Measurements from ENCODE around the gene ZNF689.
A peak's percentile ranks its signal among the peaks of the same experiment; 100 is the strongest.
"Not testable (repeated sequence)": the region's sequence is repeated elsewhere in the genome, so short reads cannot be mapped to it uniquely, and the experiment has no call there.

The ZNF689 gene

DNA sequence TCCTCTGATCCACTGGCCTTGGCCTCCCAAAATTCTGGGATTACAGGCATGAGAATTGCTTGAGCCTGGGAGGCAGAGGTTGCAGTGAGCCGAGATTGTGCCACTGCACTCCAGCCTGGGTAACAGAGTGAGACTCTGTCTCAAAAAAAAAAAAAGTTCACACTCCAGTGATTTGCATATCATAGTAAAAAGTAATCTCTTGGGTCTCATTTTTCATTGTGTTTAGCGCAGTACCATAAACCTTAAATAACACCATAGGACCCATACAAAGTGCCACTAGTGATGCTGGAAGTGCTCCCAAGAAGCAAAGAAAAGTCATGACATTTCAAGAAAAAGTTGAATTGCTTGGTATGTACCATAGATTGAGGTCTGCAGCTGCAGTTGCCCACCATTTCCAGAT lies 20.6 kb downstream of the ZNF689 start:
- not testable (repeated sequence) for H3K4me1 ChIP-seq (ENCODE audit: insufficient read depth, low read length); H3K9ac ChIP-seq (ENCODE audit: low read depth, low read length); H3K27me3 ChIP-seq (ENCODE audit: insufficient read depth, low read length); H3K9me3 ChIP-seq (ENCODE audit: insufficient read depth, low read depth, low read length); H3K4me3 ChIP-seq (ENCODE audit: low read length); H3K27ac ChIP-seq (ENCODE audit: low read length)
- H3K36me3 ChIP-seq (ENCODE audit: insufficient read depth, low read depth, low read length) = peaks cover 12% of the 10 kb centered on the region; the same call in 1 of the 2 replicates

DNA sequence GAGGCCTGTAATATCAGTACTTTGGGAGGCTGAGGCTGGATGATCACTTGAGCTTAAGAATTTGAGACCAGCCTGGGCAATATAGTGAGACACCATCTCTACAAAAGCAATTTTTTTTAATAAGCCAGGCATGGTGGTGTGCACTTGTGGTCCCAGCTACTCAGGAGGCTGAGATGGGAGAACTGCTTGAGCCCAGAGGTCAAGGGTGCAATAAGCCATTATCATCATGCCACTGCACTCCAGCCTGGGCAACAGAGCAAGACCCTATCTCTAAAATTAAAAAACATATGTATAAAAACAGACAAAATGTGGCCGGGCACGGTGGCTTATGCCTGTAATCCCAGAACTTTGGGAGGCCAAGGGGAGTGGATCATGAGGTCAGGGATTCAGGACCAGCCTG lies 21.5 kb downstream of the ZNF689 start:
- no peak overlapping the region for H3K27ac ChIP-seq (ENCODE audit: low read length)

DNA sequence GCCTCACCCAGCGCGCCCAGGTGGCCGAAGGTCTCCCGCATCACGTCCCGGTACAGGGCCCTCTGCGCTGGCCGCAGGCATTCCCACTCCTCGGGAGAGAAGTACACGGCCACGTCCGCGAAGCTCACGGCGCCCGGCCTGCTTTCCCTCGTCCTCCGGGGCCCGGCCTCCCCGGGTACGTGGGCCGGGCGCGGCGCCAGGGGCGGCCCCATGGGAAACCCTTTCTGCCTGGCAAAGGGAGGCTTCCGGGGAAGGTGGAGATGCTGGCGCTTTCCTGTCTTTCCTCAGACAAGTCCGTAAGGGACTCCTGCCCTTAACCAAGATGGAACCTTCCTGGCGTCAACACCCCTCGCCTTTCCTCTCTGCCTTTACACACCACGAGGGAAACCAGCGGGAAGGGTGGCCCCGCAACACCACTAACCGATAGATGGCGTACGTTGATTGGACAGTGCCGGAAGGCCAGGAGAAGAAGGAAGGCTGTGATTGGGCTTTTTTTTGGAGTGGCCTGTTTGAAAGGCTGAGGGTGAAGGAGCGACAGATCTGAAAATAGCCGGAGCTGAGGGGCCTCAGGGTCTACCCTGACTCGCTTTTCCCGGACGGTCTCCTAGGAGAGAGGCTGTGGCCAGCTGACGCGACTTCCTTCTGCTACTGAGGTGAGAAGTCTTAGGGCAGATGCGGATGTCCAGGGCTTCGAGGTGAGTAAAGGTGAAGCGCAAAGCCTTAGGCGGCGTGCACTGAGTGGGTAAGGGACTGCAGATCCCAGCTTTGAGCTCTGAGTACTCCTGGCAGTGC lies 24.6 kb downstream of the ZNF689 start, which contains the start of gene ZNF785:
Gene ZNF785 (minus strand): TSS at position 298 of the 792 bp plus-strand sequence. CDS start 86 bp downstream, at position 212.
- no peaks in the 10 kb centered on the region for H3K27me3 ChIP-seq (ENCODE audit: insufficient read depth, low read length)
- H3K4me1 ChIP-seq (ENCODE audit: insufficient read depth, low read length) = peaks cover 3% of the 10 kb centered on the region; the same call in 1 of the 2 replicates
- peak within 1 kb of the TSS; percentile 89 for H3K27ac ChIP-seq (ENCODE audit: low read length)
- H3K9me3 ChIP-seq (ENCODE audit: insufficient read depth, low read depth, low read length) = no peaks in the 10 kb centered on the region
- H3K4me3 ChIP-seq (ENCODE audit: low read length) = peak within 1 kb of the TSS; percentile 93
- H3K36me3 ChIP-seq (ENCODE audit: insufficient read depth, low read depth, low read length) = peaks cover 41% of the 10 kb centered on the region
- peak within 1 kb of the TSS; percentile 95 for H3K9ac ChIP-seq (ENCODE audit: low read depth, low read length)

More for the DNA sequence above, 21.5 kb downstream of the ZNF689 start:
- H3K36me3 ChIP-seq (ENCODE audit: insufficient read depth, low read depth, low read length) = peaks cover 17% of the 10 kb centered on the region; the same call in 1 of the 2 replicates
- no peaks in the 10 kb centered on the region for H3K27me3 ChIP-seq (ENCODE audit: insufficient read depth, low read length)
- no peak overlapping the region for H3K9ac ChIP-seq (ENCODE audit: low read depth, low read length)
- H3K9me3 ChIP-seq (ENCODE audit: insufficient read depth, low read depth, low read length) = no peaks in the 10 kb centered on the region
- H3K4me3 ChIP-seq (ENCODE audit: low read length) = no peak overlapping the region
- H3K4me1 ChIP-seq (ENCODE audit: insufficient read depth, low read length) = peaks cover 3% of the 10 kb centered on the region; the same call in 1 of the 2 replicates

DNA sequence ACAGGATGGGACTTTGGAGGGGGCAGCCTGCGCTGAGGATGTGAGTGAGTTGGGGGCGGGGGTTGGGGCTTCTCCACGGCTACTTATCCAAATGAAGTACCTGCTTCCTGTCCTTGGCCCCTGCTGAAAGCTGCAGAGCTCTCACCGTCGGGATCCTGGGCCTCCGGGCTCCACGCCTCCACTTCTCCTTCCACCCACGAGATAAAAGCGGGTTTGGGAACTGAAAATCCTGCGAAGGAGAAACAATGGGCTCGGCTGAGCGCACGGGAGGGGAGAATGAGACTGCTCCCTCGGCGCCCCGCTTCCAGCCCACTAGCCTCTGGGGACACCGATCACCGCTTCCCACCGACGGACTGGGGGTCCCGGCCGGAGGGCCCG lies 25.2 kb downstream of the ZNF689 start:
- H3K4me3 ChIP-seq (ENCODE audit: low read length) = peak overlapping the region; percentile 93
- H3K36me3 ChIP-seq (ENCODE audit: insufficient read depth, low read depth, low read length) = peaks cover 41% of the 10 kb centered on the region
- H3K9ac ChIP-seq (ENCODE audit: low read depth, low read length) = peak overlapping the region; percentile 95
- H3K27ac ChIP-seq (ENCODE audit: low read length) = peak overlapping the region; percentile 89
- no peaks in the 10 kb centered on the region for H3K9me3 ChIP-seq (ENCODE audit: insufficient read depth, low read depth, low read length)
- H3K27me3 ChIP-seq (ENCODE audit: insufficient read depth, low read length) = no peaks in the 10 kb centered on the region
- peaks cover 3% of the 10 kb centered on the region; the same call in 1 of the 2 replicates for H3K4me1 ChIP-seq (ENCODE audit: insufficient read depth, low read length)

DNA sequence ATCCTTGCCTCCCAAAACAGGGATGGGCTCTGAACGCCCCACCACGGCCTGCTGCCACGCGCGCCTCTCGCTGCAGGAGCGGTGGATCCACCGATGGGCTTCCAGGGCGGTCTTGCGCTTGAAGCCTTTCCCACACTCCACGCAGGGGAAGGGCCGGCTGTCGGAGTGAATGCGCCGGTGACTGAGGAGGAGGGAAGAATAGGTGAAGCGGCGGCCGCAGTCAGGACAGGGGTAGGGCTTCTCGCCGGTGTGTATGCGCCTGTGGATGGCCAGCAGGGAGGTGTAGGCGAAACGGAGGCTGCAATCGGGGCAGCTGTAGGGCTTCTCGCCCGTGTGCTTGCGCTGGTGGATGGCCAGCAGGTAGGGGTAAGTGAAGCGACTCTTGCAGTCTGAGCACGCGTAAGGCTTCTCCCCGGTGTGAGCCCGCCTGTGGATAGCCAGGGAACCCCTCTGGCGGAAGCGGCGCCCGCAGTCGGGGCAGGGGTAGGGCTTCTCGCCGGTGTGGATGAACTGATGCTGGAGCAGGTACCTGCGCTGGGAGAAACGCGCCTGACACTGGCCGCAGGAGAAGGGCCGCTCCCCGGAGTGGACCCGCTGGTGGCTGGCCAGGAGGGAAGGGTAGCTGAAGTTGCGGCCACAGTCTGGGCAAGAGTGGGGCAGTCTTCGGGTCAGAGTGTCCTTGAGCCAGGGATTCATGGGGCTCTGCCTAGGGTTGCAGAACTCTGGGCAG lies 27.4 kb downstream of the ZNF689 start:
- peaks cover 3% of the 10 kb centered on the region; the same call in 1 of the 2 replicates for H3K4me1 ChIP-seq (ENCODE audit: insufficient read depth, low read length)
- H3K27me3 ChIP-seq (ENCODE audit: insufficient read depth, low read length) = no peaks in the 10 kb centered on the region
- H3K4me3 ChIP-seq (ENCODE audit: low read length) = no peak overlapping the region
- no peak overlapping the region for H3K27ac ChIP-seq (ENCODE audit: low read length)
- no peaks in the 10 kb centered on the region for H3K9me3 ChIP-seq (ENCODE audit: insufficient read depth, low read depth, low read length)
- H3K36me3 ChIP-seq (ENCODE audit: insufficient read depth, low read depth, low read length) = peaks cover 47% of the 10 kb centered on the region
- H3K9ac ChIP-seq (ENCODE audit: low read depth, low read length) = no peak overlapping the region

DNA sequence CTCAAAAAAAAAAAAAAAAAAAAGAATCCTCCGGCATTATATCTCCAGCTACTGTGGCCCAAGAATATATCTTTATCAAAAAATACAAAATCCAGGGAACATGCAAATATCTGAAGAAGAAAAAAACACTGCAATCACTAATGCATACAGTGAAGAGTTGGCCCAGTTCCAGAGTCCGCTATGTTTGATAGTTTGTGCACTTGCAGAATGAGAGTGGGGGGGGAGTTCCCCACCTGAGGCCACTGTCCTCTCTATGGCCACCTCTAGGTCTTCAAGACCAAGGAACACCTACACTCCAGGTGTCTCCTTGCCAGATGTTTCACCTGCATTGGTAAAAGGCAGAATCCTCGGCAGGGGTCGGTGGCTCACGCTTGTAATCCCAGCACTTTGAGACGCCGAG lies 28.7 kb downstream of the ZNF689 start:
- Histone ChIP-seq H3K9me3 (ENCODE audit: insufficient read depth, low read depth, low read length) (no peaks in the 10 kb centered on the region), H3K27ac (ENCODE audit: low read length) (no peak overlapping the region), H3K36me3 (ENCODE audit: insufficient read depth, low read depth, low read length) (peaks cover 43% of the 10 kb centered on the region), H3K9ac (ENCODE audit: low read depth, low read length) (no peak overlapping the region), H3K4me3 (ENCODE audit: low read length) (no peak overlapping the region), H3K27me3 (ENCODE audit: insufficient read depth, low read length) (no peaks in the 10 kb centered on the region), H3K4me1 (ENCODE audit: insufficient read depth, low read length) (peaks cover 3% of the 10 kb centered on the region; the same call in 1 of the 2 replicates)

DNA sequence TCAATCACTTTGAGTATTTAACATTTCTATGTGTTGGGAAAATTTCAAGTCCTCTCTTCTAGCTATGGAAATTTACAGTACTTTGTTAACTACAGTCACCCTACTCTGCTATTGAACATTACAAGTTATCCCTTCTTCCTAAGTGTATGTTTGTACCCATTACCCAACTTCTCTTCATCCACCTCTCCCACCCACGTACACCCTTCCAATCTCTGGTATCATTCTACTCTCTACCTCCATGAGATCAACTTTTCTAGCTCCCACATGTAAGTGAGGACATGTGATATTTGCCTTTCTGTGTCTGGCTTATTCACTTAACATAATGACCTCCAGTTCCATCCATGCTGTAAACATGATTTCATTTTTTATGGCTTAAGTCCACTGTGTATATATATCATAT lies 35.5 kb downstream of the ZNF689 start:
- Histone ChIP-seq H3K4me3 (ENCODE audit: low read length) (no peak overlapping the region), H3K36me3 (ENCODE audit: insufficient read depth, low read depth, low read length) (peaks cover 14% of the 10 kb centered on the region; the same call in 1 of the 2 replicates), H3K27me3 (ENCODE audit: insufficient read depth, low read length) (no peaks in the 10 kb centered on the region), H3K4me1 (ENCODE audit: insufficient read depth, low read length) (peaks cover 3% of the 10 kb centered on the region), H3K9me3 (ENCODE audit: insufficient read depth, low read depth, low read length) (no peaks in the 10 kb centered on the region), H3K27ac (ENCODE audit: low read length) (no peak overlapping the region), H3K9ac (ENCODE audit: low read depth, low read length) (no peak overlapping the region)

DNA sequence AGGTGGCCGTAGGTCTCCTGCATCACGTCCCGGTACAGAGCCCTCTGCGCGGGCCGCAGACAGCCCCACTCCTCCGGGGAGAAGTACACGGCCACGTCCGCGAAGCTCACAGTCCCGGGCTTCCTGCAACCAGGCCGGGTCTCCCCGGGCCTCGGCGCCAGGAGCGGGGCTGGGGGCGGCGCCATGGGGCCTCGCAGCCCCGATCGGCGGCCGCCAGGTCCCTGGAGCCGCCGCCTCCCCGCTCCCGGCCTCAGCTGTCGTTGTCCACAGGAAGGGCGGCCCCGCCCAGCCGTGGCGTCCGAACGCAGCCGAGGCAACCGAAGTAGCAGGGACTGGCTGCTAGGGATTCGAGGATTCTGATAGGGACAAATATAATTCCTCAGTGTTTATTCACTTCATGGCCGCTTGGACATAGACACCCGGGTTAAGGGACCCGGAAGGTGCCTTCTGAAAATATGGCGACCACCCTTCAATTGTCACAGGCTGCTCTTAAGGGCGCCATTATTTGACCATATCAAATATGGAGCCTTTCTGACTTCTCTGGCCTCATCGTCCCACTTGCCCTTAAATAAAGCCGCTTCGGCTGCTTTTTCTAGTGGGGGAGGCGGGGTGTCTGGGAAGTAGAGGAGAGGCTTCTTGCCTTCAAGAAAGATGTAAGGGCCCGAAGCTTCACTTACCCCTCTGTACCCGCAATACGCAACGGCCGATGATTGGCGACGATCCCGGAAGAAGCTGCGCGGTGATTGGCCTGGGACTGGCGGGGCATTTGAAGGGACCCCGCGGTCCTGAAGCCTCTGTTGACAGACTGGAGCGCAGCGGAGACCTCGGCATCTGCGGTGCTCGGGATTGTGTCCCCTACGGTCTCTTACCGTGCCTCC lies 38.5 kb downstream of the ZNF689 start, which contains the start of gene ZNF688:
Gene ZNF688 (minus strand): TSS at position 270 of the 878 bp plus-strand sequence. CDS start 85 bp downstream, at position 185.
- Histone ChIP-seq H3K9me3 (ENCODE audit: insufficient read depth, low read depth, low read length) (no peaks in the 10 kb centered on the region), H3K27ac (ENCODE audit: low read length) (peak within 1 kb of the TSS; percentile 96), H3K36me3 (ENCODE audit: insufficient read depth, low read depth, low read length) (no peaks in the 10 kb centered on the region), H3K4me3 (ENCODE audit: low read length) (peak within 1 kb of the TSS; percentile 80), H3K9ac (ENCODE audit: low read depth, low read length) (peak within 1 kb of the TSS; percentile 88; the same call in 1 of the 2 replicates), H3K27me3 (ENCODE audit: insufficient read depth, low read length) (no peaks in the 10 kb centered on the region), H3K4me1 (ENCODE audit: insufficient read depth, low read length) (peaks cover 3% of the 10 kb centered on the region)

DNA sequence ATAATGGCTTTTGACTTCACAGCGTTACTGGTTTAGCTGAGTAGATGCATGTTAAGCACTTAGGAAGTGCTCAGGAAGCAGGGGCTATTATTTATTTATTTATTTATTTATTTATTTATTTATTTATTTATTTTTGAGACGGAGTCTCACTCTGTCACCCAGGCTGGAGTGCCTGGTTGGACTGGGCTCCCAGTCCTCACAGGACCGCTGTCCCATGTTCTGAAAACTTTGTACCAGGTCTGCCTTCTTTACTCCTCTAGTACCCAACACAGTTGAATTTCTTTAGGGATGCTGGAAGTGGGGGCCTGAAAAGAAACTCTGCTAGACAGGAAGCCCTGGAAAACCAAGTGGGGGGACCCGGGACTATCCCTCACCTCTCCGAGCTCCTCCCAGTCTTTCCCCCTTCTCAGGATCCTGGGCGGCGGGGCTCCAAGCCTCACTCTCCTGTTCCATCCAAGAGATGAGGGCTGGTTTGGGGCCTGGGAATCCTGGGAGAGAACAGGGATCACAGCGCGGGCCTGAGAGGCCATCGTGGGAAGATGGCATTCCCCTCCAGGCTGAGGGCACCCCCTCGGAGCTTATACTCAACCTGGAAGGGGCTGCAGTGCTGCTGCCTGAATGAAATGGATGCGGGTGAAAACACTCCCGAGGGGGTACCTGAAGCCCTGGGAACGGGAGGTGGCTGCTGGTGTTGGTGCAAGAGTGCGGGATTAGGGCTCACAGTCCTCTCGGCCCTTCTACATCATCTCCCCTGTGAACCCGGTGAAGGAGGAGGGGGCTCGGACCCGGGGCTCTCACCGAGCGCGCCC lies 39.3 kb downstream of the ZNF689 start:
- peak overlapping the region; percentile 88; the same call in 1 of the 2 replicates for H3K9ac ChIP-seq (ENCODE audit: low read depth, low read length)
- H3K4me1 ChIP-seq (ENCODE audit: insufficient read depth, low read length) = peaks cover 3% of the 10 kb centered on the region
- H3K36me3 ChIP-seq (ENCODE audit: insufficient read depth, low read depth, low read length) = no peaks in the 10 kb centered on the region
- H3K4me3 ChIP-seq (ENCODE audit: low read length) = peak overlapping the region; percentile 80
- H3K9me3 ChIP-seq (ENCODE audit: insufficient read depth, low read depth, low read length) = no peaks in the 10 kb centered on the region
- no peaks in the 10 kb centered on the region for H3K27me3 ChIP-seq (ENCODE audit: insufficient read depth, low read length)
- peak overlapping the region; percentile 96 for H3K27ac ChIP-seq (ENCODE audit: low read length)

DNA sequence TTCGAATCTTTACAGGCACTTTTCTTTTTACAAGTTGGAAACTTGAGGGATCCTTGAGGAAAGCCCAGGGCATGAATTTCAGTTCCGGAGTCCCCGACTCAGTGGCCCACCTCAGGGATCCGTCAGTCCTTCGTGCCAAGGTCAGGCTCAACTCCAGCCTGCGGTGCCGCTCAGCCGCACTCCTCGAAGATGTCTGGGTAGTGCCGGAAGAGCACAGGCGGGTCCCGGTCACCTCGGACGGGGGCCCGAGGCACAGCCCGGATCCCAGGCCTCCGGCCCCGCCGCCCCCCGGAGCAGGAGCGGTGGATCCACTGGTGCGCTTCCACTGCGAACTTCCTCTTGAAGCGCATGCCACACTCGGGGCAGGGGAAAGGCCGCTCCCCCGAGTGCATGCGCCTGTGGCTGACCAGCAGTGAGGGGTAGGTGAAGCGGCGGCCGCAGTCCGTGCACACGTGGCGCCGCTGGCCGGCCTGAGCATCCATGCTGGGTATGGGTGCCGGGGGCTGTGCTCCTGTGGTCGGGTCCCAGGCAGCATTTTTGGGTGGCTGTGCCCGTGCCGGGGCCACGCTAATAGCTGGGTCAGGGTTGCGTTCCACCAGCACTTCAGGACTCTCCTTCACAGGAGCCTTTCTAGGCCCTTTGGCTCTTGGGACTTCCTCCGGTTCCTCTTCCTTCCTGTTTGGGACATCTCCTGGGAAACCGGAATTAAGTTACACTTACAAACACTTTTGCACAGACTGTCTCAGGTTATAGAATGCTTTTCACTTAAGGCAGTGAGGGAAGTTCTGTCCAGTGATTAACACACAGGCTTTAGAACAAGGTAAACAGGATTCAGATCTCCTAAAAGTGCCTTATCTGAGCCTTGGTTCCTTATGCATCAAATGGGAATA lies 40.2 kb downstream of the ZNF689 start:
- Histone ChIP-seq H3K4me1 (ENCODE audit: insufficient read depth, low read length) (peaks cover 3% of the 10 kb centered on the region), H3K27me3 (ENCODE audit: insufficient read depth, low read length) (no peaks in the 10 kb centered on the region), H3K36me3 (ENCODE audit: insufficient read depth, low read depth, low read length) (no peaks in the 10 kb centered on the region), H3K9ac (ENCODE audit: low read depth, low read length) (no peak overlapping the region), H3K27ac (ENCODE audit: low read length) (no peak overlapping the region), H3K4me3 (ENCODE audit: low read length) (no peak overlapping the region), H3K9me3 (ENCODE audit: insufficient read depth, low read depth, low read length) (no peaks in the 10 kb centered on the region)

Measured in iPS-20b (cell line).